UCSD-AML1 (cell line): ENCODE results near the gene PDE4D.
"Not testable (repeated sequence)": the region's sequence is repeated elsewhere in the genome, so short reads cannot be mapped to it uniquely, and the experiment has no call there.

Experiments
- DNase-seq: peaks from one replicate; lab custom pipeline; 2025; ENCODE audit not compliant: unreplicated experiment; lab: John Stamatoyannopoulos, UW

PDE4D gene

GRCh38 chr5:59486508-59486907 lies 407.0 kb downstream of the PDE4D start:
- DNase-seq: no peak

DNA sequence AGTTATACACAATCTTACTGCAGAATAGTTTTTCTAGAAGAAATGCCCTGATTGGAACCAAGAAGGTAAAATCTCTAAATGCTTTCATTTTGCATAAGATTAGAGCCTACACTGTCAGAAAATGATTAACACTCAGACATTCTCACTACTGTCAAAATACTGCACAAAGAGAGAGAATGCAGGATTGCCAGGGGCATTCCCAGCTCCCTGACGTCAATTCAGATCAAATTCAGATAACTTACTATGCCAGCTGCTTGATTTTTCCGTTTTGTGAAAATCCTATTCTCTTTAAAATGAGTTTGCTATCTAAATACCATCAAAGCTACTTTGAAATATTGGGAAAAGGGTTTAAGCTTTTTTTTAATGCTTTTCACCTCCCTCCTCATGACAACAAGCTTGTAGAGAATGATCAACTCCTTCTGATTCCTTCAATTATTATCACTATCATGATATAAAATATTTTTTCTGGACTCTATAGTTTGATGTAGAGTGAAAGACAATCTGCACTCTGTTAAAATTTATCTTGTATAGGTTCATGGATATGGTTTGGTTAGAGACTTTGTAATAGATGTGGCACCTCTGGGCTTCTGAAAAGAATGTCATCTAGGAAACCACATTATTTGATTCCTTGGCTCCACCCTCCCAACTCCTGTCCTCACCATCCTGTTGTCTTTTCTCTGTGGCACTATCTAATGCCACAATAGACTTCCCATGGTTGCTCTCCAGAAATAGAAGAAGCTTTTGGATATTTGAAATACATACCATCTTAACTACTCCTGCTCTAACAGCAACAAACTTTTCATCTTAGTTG lies 407.7 kb downstream of the PDE4D start:
- DNase-seq: no peak

DNA sequence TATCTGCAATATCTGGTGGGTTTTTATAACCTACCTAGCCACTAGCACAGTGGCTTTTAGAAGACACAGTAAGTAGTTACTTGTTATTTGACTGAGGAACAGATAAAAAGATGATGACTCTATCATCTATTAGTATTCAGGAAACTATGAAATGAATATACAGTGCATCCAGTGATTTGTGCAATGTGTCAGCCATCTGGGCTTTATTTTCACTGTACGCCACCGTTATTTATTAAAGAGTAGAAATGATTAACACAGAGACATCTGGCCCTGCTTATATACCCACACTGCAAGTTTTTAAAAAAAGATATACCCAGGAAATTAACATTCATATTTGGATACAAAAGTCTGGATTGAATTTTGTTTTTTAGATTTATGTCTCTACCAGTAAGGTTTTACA lies 408.4 kb downstream of the PDE4D start:
- DNase-seq: no peak

DNA sequence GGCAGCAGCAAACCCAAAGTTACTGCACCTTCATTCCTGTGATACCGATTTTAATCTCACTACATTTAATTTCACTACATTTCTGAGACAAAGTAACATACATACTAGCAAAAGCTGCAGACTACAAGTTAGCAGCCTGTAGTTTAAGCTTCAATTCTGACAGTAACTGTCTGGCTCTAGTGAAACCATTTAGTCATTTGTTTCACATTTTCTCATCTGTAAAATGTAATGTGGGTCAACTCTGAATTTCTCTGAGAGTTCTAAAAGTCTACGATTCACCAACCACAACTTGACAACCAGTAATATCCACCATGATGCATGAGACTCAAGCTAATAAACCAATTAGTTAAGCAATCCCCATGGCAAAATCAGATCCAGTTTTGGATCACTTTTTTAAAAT lies 408.9 kb downstream of the PDE4D start:
- DNase-seq: no peak

DNA sequence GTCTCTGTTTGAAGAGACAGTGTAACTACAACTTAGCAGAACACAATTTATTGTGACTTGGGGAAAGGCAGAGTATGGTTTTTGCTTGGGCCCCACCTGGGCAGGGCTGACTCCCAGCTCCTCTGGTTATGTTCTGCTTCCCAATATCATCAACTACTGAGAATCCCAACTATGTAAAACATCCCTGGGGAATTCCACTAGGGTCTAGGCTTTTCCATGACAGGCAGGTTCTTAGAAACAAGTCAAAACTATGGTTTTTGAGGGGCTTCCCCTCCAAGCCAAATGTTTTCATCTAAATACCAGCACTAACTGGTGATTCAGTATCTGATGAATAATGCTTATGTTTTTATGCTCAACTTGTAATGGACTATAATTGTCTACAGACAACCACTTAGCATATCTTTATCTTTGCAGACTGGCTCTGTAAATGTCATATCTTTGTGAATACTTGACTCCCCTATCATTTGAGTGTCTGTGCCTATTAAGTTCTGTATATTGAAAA lies 409.5 kb downstream of the PDE4D start:
- no peak for DNase-seq

- no peak for DNase-seq
Observed at GRCh38 chr5:59479086-59479485, 414.4 kb downstream of the PDE4D start.

DNA sequence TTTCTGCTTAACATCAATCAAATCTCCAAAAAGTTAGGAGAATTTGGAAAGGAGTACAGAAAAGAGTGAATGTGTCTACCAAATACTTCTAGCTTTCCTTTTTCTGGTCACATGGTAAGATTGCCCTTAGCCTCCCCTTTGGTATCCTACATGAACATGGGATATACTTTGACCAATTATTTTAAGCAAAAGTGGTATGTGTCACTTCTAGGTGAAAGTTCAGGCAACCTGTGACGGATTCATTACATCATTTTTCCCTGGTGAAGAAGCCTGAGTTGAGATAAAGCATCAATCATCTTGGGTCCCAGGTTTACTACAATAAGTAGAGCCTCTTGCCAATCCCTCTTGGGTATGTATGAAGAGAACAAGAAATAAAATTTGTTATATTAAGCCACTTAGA lies 419.2 kb downstream of the PDE4D start:
- DNase-seq: no peak

GRCh38 chr5:59473611-59474010 lies 419.9 kb downstream of the PDE4D start:
- no peak for DNase-seq

DNA sequence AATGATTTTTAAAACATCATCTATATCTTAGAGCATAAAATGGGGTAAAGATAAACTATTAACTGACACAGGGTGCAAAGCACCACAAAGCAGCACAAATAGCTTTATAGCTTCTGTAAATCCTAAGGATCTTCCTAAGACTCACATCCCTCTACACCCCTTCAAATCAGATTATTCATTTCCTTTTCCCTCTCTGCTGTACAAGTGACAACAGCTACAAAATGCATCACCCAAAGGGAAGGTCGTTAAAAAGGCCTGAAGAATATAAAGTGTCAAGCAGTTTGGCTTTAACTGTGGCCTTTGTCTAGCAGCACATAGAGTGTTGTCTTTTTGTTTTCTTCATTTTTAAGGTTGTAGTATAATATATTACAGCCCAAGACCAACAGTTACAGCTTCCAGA lies 422.1 kb downstream of the PDE4D start:
- no peak for DNase-seq

GRCh38 chr5:59467969-59468368 lies 425.6 kb downstream of the PDE4D start:
- no peak for DNase-seq

- no peak for DNase-seq
Observed at GRCh38 chr5:59466271-59466670, 427.3 kb downstream of the PDE4D start.

DNA sequence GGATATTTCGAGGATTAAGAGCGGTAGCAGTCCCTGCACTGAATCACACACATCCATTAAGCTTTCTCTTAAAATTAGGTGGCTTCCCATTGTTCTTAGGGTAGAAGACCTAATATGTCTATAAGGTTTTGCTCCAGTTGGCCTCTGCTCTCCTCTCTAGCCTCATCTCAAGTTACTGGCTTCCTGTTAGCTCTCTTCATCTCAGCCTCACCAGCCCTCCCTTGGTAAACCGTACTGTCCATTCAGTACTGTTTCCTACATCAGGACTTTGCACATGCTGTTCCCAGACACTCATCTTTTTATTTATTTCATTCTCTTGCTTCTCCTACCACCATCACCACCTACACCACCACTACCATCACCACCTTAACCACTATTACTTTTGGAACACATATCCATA lies 428.6 kb downstream of the PDE4D start:
- DNase-seq: no peak

DNA sequence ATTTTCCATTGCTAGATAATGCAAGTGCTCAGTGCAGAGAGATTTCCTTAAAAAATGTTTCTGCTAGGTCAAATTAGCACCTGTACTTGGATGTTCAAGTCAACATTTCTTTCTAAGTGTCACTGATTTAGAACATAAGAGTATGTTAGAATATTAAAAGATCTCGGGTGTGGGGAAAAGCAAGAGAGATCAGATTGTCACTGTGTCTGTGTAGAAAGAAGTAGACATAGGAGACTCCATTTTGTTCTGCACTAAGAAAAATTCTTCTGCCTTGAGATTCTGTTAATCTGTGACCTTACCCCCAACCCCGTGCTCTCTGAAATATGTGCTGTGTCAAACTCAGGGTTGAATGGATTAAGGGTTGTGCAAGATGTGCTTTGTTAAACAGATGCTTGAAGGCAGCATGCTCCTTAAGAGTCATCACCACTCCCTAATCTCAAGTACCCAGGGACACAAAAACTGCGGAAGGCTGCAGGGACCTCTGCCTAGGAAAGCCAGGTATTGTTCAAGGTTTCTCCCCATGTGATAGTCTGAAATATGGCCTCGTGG lies 429.8 kb downstream of the PDE4D start:
- not testable (repeated sequence) for DNase-seq

DNA sequence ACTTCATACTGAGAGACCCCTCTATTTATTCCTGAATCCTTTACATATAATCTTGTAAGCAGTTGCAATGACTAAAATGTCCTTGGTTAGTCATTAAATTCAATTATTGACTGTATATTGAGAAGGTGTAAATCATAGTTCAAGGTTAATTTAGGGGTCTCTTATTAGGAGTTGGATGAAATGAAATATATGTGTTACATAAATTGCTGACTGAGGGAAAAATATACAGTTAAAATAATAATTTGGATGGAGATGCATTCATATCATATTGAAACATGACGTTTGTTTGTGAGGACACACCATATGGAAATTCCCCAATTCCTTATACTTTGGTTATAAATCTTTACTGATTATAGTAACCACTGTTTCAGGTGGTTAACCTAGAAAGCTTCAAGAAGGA lies 430.6 kb downstream of the PDE4D start:
- no peak for DNase-seq

DNA sequence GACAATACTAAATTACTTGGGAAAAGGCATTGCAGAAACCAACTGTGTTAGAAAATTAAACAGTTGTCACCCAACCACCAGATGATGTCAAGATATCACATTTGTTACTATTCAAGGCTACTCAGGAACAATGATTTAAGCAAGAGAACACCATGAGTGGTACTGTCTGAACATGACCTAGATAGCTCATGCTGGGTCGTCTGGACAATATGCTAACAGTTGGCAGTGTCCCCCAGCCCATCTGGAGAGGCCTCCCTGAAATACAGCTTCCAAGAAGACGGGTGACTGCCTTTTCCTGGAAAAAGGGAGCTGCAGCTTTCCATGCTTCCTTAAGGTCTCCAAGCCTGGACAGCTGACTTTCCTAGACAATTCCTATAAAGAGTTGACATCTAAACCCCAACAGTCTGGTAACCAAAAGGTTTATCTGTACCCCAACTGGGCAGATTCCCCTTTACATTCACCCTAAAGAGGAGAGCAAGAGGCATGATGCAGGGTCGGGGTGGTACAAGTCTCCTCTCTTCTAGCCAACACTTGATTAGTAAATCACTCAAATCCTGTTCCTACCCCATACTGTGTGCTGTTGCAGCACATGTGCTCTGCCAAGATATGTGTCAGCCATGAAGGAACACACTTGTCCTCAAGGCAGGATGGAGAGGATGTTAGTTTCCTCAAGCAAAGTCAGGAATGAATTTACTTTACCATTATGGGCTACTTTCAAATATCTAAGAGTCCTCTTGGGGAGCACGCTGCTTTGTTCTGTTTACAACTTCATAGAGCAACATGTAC lies 433.0 kb downstream of the PDE4D start:
- peak; percentile 8 for DNase-seq

GRCh38 chr5:59458966-59459729 lies 434.4 kb downstream of the PDE4D start:
- DNase-seq: no peak

GRCh38 chr5:59458321-59458720 lies 435.2 kb downstream of the PDE4D start:
- DNase-seq: no peak

DNA sequence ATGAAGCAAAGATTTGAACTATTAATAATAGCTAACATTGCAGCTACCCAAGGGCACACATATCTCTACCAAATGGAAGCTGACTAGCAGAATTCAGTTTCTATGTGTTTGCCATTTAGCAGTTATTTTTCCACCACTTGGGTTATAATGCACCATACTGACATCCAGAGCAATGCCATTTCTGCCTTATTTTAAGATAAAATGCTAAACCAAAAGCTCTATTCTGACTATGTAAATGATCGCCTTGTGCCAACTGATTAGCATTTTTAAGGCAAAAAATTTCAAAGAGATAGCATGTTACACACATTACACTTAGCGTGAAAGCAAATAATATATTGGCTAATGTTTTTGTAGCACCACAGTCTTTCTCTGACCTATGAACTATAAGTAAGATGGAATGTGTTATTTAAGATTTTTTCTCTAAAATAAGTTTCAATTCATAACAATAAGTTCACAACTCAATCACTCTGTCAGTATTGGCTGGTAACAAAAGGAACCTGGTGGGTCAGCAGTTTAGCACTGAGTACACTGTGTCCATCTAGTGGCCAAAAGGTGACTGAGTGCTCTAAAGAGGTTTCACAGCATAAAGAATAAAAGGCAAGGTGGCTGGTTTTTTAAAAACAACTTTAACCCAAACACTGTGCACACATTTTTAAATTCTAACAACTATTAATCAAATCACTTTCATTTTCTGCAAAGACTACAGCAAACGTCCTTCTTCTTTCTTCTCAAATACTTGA lies 443.5 kb downstream of the PDE4D start:
- DNase-seq: no peak

DNA sequence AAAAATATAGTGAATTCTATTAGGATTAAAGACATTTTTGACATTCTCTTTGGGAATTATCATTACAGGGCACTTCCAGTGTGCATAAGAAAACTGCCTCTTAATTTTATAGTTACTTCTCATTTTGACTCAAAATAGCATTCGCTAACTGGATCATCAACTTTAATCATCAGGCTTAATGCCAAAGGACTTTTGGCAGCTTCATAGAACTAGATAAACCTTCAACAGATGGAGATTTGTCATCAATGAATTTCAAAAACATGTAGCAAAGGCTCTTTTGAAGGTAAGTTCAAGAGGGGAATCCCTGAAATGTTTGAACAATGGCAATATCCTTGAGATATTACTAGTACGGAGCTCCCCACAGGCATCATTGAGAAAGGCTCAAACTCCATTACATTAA lies 447.2 kb downstream of the PDE4D start:
- DNase-seq: no peak

DNA sequence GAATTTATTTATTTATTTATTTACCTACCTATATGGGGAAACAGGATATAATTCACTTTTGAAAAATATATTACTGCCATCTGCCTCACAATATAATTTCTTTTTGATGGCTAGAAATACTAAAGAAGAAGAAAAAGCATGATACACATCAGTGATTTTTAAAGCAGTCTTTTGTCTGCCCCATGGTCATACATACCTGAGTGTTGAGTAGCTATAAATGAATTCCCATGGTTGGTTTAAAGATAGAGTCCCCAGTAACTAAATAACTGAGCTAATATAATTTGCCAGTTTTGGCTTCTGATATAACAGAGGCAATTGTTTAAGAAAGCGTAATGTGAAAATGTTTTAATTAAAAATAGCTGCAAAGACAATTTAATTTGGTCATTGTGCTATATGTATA lies 447.8 kb downstream of the PDE4D start:
- DNase-seq: no peak

- DNase-seq: no peak
Observed at GRCh38 chr5:59439303-59439702, 454.2 kb downstream of the PDE4D start.
